Activated naive CD8-positive, alpha-beta T cell treated with anti-CD3 and anti-CD28 coated beads for 36 hours (primary cell): Measurements from ENCODE around the gene RGS19. TPM values are rescaled to one million over a fixed set of nuclear protein-coding genes. Genes with fewer than 3 reads are reported as not detected.
"Not testable (repeated sequence)": the region's sequence is repeated elsewhere in the genome, so short reads cannot be mapped to it uniquely, and the experiment has no call there.

Experiments
- DNase-seq: peaks from one replicate; pipeline ENCODE4 v3.0.0; 2021
- H3K27ac Mint-ChIP-seq: one replicate; pipeline ENCODE4 v1.8.0; 2022; ENCODE audit warnings: mild to moderate bottlenecking, moderate library complexity, mixed read lengths
- H3K27me3 Mint-ChIP-seq: one replicate; pipeline ENCODE4 v1.8.0; 2022; ENCODE audit warnings: mild to moderate bottlenecking, mixed read lengths
- H3K36me3 Mint-ChIP-seq: one replicate; pipeline ENCODE4 v1.8.0; 2021; ENCODE audit warnings: mild to moderate bottlenecking, mixed read lengths
- H3K4me1 Mint-ChIP-seq: one replicate; pipeline ENCODE4 v1.8.0; 2021; ENCODE audit warnings: mixed read lengths
- H3K4me3 Mint-ChIP-seq: one replicate; pipeline ENCODE4 v1.8.0; 2022; ENCODE audit warnings: mild to moderate bottlenecking, moderate library complexity, mixed read lengths
- H3K9me3 Mint-ChIP-seq: one replicate; pipeline ENCODE4 v1.8.0; 2022; ENCODE audit warnings: mixed read lengths
- total RNA-seq, 2 experiments: library from RNA; stranded (reverse); gene quantifications; one replicate each; pipeline ENCODE4 v1.2.3, GENCODE V29; 2021

RGS19 gene
- total RNA-seq, 2 experiments from 2014 or later: 26.4 to 31.8 TPM

GRCh38 chr20:64091340-64091739 is 12.0 kb upstream of the RGS19 start:
- H3K27me3 Mint-ChIP-seq: no peaks in the 10 kb centered on the region
- H3K9me3 Mint-ChIP-seq: peaks cover 2% of the 10 kb centered on the region
- no peak overlapping the region for H3K4me3 Mint-ChIP-seq
- H3K36me3 Mint-ChIP-seq: no peaks in the 10 kb centered on the region
- no peak for DNase-seq
- no peak overlapping the region for H3K27ac Mint-ChIP-seq
- no peaks in the 10 kb centered on the region for H3K4me1 Mint-ChIP-seq

- Mint-ChIP-seq H3K36me3 (no peaks in the 10 kb centered on the region), H3K27me3 (peaks cover 3% of the 10 kb centered on the region), H3K9me3 (peaks cover 2% of the 10 kb centered on the region), H3K27ac (no peak overlapping the region), H3K4me3 (no peak overlapping the region), H3K4me1 (no peaks in the 10 kb centered on the region)
- DNase-seq: no peak
Observed at GRCh38 chr20:64090165-64090564, 10.8 kb upstream of the RGS19 start.

DNA sequence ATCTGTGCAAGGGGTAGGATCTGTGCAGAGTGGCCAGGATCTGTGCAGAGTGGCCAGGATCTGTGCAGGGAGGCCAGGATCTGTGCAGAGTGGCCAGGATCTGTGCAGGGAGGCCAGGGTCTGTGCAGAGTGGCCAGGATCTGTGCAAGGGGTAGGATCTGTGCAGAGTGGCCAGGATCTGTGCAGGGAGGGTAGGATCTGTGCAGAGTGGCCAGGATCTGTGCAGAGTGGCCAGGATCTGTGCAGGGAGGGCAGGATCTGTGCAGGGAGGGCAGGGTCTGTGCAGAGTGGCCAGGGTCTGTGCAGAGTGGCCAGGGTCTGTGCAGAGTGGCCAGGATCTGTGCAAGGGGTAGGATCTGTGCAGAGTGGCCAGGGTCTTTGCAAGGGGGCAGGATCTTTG is 9.3 kb upstream of the RGS19 start:
- not testable (repeated sequence) for H3K4me1 Mint-ChIP-seq, H3K9me3 Mint-ChIP-seq, H3K36me3 Mint-ChIP-seq, H3K4me3 Mint-ChIP-seq, H3K27ac Mint-ChIP-seq, DNase-seq
- H3K27me3 Mint-ChIP-seq: peaks cover 12% of the 10 kb centered on the region

DNA sequence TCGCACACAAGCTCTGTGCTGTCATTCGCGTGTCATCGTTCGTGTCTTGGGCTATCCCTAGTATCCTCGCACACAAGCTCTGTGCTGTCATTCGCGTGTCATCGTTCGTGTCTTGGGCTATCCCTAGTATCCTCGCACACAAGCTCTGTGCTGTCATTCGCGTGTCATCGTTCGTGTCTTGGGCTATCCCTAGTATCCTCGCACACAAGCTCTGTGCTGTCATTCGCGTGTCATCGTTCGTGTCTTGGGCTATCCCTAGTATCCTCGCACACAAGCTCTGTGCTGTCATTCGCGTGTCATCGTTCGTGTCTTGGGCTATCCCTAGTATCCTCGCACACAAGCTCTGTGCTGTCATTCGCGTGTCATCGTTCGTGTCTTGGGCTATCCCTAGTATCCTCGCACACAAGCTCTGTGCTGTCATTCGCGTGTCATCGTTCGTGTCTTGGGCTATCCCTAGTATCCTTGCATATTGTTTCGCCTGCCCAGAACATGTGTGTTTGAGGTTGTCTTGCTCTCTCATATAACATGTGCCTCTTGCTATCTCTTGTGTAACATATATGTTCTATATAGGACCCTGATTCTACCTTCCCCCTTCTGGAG is 8.0 kb upstream of the RGS19 start:
- not testable (repeated sequence) for H3K9me3 Mint-ChIP-seq, H3K27ac Mint-ChIP-seq, DNase-seq, H3K36me3 Mint-ChIP-seq, H3K4me3 Mint-ChIP-seq
- peaks cover 10% of the 10 kb centered on the region for H3K4me1 Mint-ChIP-seq
- peaks cover 17% of the 10 kb centered on the region for H3K27me3 Mint-ChIP-seq

- Mint-ChIP-seq H3K9me3 (peaks cover 2% of the 10 kb centered on the region), H3K36me3 (no peaks in the 10 kb centered on the region), H3K27me3 (peaks cover 23% of the 10 kb centered on the region), H3K4me3 (no peak overlapping the region), H3K4me1 (peaks cover 14% of the 10 kb centered on the region), H3K27ac (no peak overlapping the region)
- DNase-seq: no peak
Observed at GRCh38 chr20:64086801-64087200, 7.5 kb upstream of the RGS19 start.

- Mint-ChIP-seq H3K27ac (no peak overlapping the region), H3K4me3 (peak overlapping the region; percentile 75), H3K36me3 (no peaks in the 10 kb centered on the region), H3K4me1 (peaks cover 22% of the 10 kb centered on the region), H3K9me3 (peaks cover 2% of the 10 kb centered on the region), H3K27me3 (peaks cover 28% of the 10 kb centered on the region)
- no peak for DNase-seq
Observed at GRCh38 chr20:64084685-64085152, 5.4 kb upstream of the RGS19 start.

GRCh38 chr20:64083804-64084684 is 4.7 kb upstream of the RGS19 start, which contains the start of gene LKAAEAR1:
Gene LKAAEAR1 (minus strand): TSS chr20:64084398. CDS start chr20:64084219, 179 bp downstream.
- no peaks in the 10 kb centered on the region for H3K36me3 Mint-ChIP-seq
- DNase-seq: no peak
- H3K9me3 Mint-ChIP-seq: peaks cover 2% of the 10 kb centered on the region
- peak within 1 kb of the TSS; percentile 75 for H3K4me3 Mint-ChIP-seq
- peaks cover 28% of the 10 kb centered on the region for H3K27me3 Mint-ChIP-seq
- H3K4me1 Mint-ChIP-seq: peaks cover 23% of the 10 kb centered on the region
- no peak within 1 kb of the TSS for H3K27ac Mint-ChIP-seq

GRCh38 chr20:64083378-64083803 is 4.1 kb upstream of the RGS19 start:
- peaks cover 28% of the 10 kb centered on the region for H3K27me3 Mint-ChIP-seq
- DNase-seq: peak; percentile 82
- no peaks in the 10 kb centered on the region for H3K36me3 Mint-ChIP-seq
- H3K4me1 Mint-ChIP-seq: peaks cover 28% of the 10 kb centered on the region
- H3K4me3 Mint-ChIP-seq: peak overlapping the region; percentile 60
- H3K9me3 Mint-ChIP-seq: peaks cover 2% of the 10 kb centered on the region
- H3K27ac Mint-ChIP-seq: no peak overlapping the region

DNA sequence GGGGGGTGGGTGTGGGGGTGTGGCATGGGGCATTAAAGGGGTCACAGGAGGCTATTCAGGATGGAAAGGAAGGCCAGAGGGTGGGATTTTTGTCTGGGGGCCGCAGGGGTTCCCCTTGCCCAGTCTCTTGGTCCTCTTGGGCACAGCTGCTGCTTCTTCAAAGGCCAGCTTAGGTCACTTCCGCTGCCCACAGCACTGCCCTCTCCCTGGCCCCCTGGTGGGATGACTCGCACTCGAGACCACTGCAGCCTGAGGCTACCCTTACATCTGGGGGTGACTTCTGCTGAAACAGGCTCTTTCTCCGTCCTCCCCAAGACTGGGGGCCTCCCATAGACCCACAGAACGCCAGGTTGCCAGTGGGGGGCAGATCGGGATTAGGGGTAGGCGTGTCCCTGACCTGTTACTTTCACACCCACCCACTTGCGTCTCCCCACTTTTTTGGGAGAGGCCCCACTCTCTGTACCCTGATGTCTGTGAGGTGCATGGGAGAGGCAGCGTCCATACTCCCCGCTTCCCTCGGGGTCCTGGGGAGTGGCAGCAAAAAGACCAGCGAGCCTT is 3.6 kb upstream of the RGS19 start:
- Mint-ChIP-seq H3K9me3 (no peaks in the 10 kb centered on the region), H3K36me3 (no peaks in the 10 kb centered on the region), H3K27me3 (peaks cover 28% of the 10 kb centered on the region), H3K4me1 (peaks cover 28% of the 10 kb centered on the region), H3K4me3 (peak overlapping the region; percentile 60), H3K27ac (no peak overlapping the region)
- DNase-seq: no peak

DNA sequence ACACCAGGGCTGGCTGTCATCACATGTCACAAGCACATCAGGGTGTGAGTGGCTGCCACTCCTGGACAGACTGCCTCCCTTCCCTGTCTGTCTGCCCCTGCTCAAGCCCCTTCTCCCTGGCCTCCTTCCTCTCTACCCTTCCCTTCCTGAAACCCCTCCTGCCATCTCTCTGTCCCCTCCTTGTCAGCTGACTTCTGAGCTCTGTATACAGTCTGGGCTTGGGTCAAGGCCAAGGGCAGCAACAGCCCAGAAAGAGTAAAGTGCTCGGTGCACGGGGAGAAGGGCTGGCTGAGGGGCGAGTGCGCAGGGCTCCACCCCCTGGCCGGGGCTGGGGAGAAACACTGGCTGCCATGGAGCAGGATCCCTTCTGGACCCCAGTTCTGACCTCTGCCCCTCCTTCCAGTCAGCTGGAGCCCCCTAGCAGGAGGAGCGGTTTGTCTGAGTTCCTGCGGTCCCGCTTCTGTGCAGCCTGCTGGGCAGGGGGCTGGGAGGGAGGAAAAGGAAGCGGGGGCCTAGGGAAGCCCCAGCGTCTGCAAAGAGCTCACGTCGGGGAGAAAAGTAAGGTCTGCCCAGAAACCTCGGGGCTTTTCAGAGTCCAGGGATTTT is 2.9 kb upstream of the RGS19 start:
- DNase-seq: no peak
- H3K9me3 Mint-ChIP-seq: no peaks in the 10 kb centered on the region
- no peak overlapping the region for H3K27ac Mint-ChIP-seq
- H3K4me1 Mint-ChIP-seq: peaks cover 29% of the 10 kb centered on the region
- no peaks in the 10 kb centered on the region for H3K36me3 Mint-ChIP-seq
- H3K27me3 Mint-ChIP-seq: peaks cover 28% of the 10 kb centered on the region
- peak overlapping the region; percentile 32 for H3K4me3 Mint-ChIP-seq

- H3K4me3 Mint-ChIP-seq: no peak overlapping the region
- H3K27me3 Mint-ChIP-seq: peaks cover 28% of the 10 kb centered on the region
- H3K27ac Mint-ChIP-seq: no peak overlapping the region
- no peak for DNase-seq
- H3K4me1 Mint-ChIP-seq: peaks cover 30% of the 10 kb centered on the region
- no peaks in the 10 kb centered on the region for H3K9me3 Mint-ChIP-seq
- no peaks in the 10 kb centered on the region for H3K36me3 Mint-ChIP-seq
Observed at GRCh38 chr20:64081624-64081964, 2.3 kb upstream of the RGS19 start.

DNA sequence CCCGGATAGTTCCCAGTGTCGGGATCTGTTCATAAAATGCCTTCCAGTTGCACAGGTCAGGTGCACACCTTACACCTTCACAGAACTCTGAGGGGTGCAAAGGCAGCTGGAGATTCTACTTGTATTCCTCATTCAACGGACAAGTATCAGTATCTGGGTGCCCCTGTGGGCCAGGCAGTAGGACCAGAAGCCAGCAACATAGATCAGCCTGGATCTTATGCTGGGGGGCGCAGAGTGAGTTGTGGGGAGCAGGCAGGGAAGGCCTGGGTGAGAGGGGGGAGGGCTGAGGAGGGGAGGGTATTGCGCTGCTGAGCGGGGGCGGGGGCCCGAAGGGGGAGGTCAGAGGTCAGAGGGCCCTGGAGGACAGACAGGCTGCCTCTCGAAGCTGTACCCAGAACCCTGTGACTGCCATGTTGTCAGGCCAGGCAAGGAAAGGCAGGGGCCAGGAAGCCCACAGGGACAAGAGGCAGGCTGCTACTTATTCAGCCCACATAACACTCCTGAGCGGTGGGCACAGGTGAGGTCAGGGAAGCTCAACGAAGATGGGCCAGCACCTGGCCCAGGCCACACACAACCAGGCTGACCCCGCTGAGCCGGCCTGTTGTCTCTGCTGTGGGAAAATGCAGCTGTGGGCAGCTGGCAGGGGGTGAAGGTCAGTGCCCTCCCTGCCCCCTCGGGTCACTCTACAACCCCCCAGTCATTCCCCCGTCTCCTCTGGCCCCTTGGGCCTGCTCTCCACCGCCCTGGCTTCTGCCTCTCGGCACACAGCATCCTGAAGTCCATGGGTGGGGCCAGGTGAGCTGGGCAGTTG is 1.7 kb upstream of the RGS19 start:
- Mint-ChIP-seq H3K4me3 (peak overlapping the region; percentile 62), H3K27me3 (peaks cover 28% of the 10 kb centered on the region), H3K4me1 (peaks cover 30% of the 10 kb centered on the region), H3K9me3 (no peaks in the 10 kb centered on the region), H3K36me3 (no peaks in the 10 kb centered on the region), H3K27ac (peak overlapping the region; percentile 21)
- no peak for DNase-seq

- H3K27me3 Mint-ChIP-seq: peaks cover 25% of the 10 kb centered on the region
- peak within 1 kb of the TSS; percentile 86 for H3K27ac Mint-ChIP-seq
- peak within 1 kb of the TSS; percentile 92 for H3K4me3 Mint-ChIP-seq
- peaks cover 5% of the 10 kb centered on the region for H3K36me3 Mint-ChIP-seq
- no peaks in the 10 kb centered on the region for H3K9me3 Mint-ChIP-seq
- H3K4me1 Mint-ChIP-seq: peaks cover 30% of the 10 kb centered on the region
- DNase-seq: no peak
Observed at GRCh38 chr20:64080013-64080812, 895 bp upstream of the RGS19 start, which contains the start of gene OPRL1. Gene OPRL1 (plus strand): TSS chr20:64080082. CDS start chr20:64092721, 12,639 bp downstream.

DNA sequence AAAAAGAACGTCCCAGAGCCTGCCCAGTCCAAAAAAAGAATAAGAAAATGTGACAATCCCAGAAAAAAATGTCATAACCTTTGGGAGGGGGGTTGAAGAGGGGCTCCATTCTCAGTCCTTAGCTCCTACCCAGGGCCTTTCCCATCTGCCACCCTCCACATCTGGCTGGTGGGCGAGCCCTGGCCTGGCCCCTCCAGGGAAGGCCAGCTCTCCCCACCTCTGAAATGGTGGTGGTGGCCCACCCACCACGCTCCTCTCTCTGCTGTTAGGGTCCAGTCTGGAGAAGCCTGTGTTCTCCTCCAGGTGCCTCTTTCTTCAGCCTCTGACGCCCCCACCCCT is 415 bp downstream of the RGS19 start:
- peaks cover 26% of the 10 kb centered on the region for H3K4me1 Mint-ChIP-seq
- no peaks in the 10 kb centered on the region for H3K9me3 Mint-ChIP-seq
- H3K27ac Mint-ChIP-seq: peak overlapping the region; percentile 86
- H3K4me3 Mint-ChIP-seq: peak overlapping the region; percentile 92
- no peak for DNase-seq
- H3K27me3 Mint-ChIP-seq: peaks cover 16% of the 10 kb centered on the region
- H3K36me3 Mint-ChIP-seq: peaks cover 5% of the 10 kb centered on the region
